GM18907 (cell line): Measurements from ENCODE around the gene CRYBB2.
"Not testable (repeated sequence)": the region's sequence is repeated elsewhere in the genome, so short reads cannot be mapped to it uniquely, and the experiment has no call there.

Experiments used
- ATAC-seq: cut with Tn5 transposase; IDR thresholded peaks from one replicate; pipeline ENCODE4 v1.9.1; 2021; ENCODE audit warnings: mild to moderate bottlenecking, moderate library complexity; ENCODE audit not compliant: unreplicated experiment

Gene CRYBB2

GRCh38 chr22:25219211-25219689, at the start of gene CRYBB2:
Gene CRYBB2, plus strand, starts transcription at chr22:25219639. Its CDS starts 1,791 bp downstream, at chr22:25221430.
- no peak for ATAC-seq

- ATAC-seq: no peak
These were observed 48.9 kb upstream of the CRYBB2 start for GRCh38 chr22:25170426-25170980.

- ATAC-seq: no peak
These were observed 47.3 kb upstream of the CRYBB2 start for GRCh38 chr22:25172153-25172552.

- no peak for ATAC-seq
These were observed 45.1 kb upstream of the CRYBB2 start for GRCh38 chr22:25174156-25174887.

- no peak for ATAC-seq
These were observed 44.5 kb upstream of the CRYBB2 start for GRCh38 chr22:25174888-25175411.

- ATAC-seq: no peak
These were observed 43.3 kb upstream of the CRYBB2 start for GRCh38 chr22:25176175-25176574.

GRCh38 chr22:25176799-25177198, 42.6 kb upstream of the CRYBB2 start:
- ATAC-seq: no peak

- no peak for ATAC-seq
These were observed 42.2 kb upstream of the CRYBB2 start for GRCh38 chr22:25177226-25177625.

GRCh38 chr22:25177895-25178294, 41.5 kb upstream of the CRYBB2 start:
- no peak for ATAC-seq

GRCh38 chr22:25178348-25178747, 41.1 kb upstream of the CRYBB2 start:
- not testable (repeated sequence) for ATAC-seq

- ATAC-seq: not testable (repeated sequence)
These were observed 40.4 kb upstream of the CRYBB2 start for GRCh38 chr22:25178869-25179631.

GRCh38 chr22:25182131-25183110, 37.0 kb upstream of the CRYBB2 start:
- no peak for ATAC-seq

GRCh38 chr22:25183949-25184619, 35.4 kb upstream of the CRYBB2 start:
- no peak for ATAC-seq

GRCh38 chr22:25186140-25186539, 33.3 kb upstream of the CRYBB2 start:
- ATAC-seq: no peak

GRCh38 chr22:25187469-25187868, 32.0 kb upstream of the CRYBB2 start:
- no peak for ATAC-seq

GRCh38 chr22:25192406-25192805, 27.0 kb upstream of the CRYBB2 start:
- no peak for ATAC-seq

GRCh38 chr22:25193130-25193529, 26.3 kb upstream of the CRYBB2 start:
- ATAC-seq: no peak

- no peak for ATAC-seq
These were observed 25.9 kb upstream of the CRYBB2 start for GRCh38 chr22:25193548-25193947.

- no peak for ATAC-seq
These were observed 23.1 kb upstream of the CRYBB2 start for GRCh38 chr22:25196326-25196725.

- ATAC-seq: no peak
These were observed 22.1 kb upstream of the CRYBB2 start for GRCh38 chr22:25197340-25197739.
